GM23248 (cell line): ENCODE measurements around the gene CST11. TPM values are rescaled to one million over a fixed set of nuclear protein-coding genes. Genes with fewer than 3 reads are reported as not detected.
A peak's percentile ranks its signal among the peaks of the same experiment; 100 is the strongest.

ENCODE experiments used
- DNase-seq: peaks from one replicate; pipeline ENCODE4 v3.0.0-alpha.2; 2015
- H2AFZ ChIP-seq: fragments of 200-600 bp; sonication (generic); 2 replicates; pipeline ENCODE4 v1.6.1; 2016; ENCODE audit warnings: antibody characterized with exemption
- H3F3A ChIP-seq: fragments of 200-600 bp; sonication (generic); 2 replicates; pipeline ENCODE4 v1.6.1; 2016; ENCODE audit warnings: mild to moderate bottlenecking, antibody characterized with exemption, mixed run types; ENCODE audit not compliant: insufficient read depth
- H3K27ac ChIP-seq: fragments of 200-600 bp; sonication (generic); 2 replicates; pipeline ENCODE4 v1.5.1; 2016; ENCODE audit warnings: mild to moderate bottlenecking
- H3K27me3 ChIP-seq: fragments of 200-600 bp; sonication (generic); replicated peaks from 2 replicates; pipeline ENCODE4 v1.6.1; 2016; ENCODE audit warnings: mild to moderate bottlenecking; ENCODE audit not compliant: insufficient read depth
- H3K36me3 ChIP-seq: fragments of 200-600 bp; sonication (generic); 2 replicates; pipeline ENCODE4 v1.6.1; 2016; ENCODE audit warnings: low read depth, mild to moderate bottlenecking
- H3K4me1 ChIP-seq: fragments of 200-600 bp; sonication (generic); 2 replicates; pipeline ENCODE4 v1.6.1; 2016; ENCODE audit warnings: mild to moderate bottlenecking; ENCODE audit not compliant: insufficient read depth
- H3K4me2 ChIP-seq: fragments of 200-600 bp; sonication (generic); one replicate; pipeline ENCODE4 v1.6.1; 2016; ENCODE audit warnings: mild to moderate bottlenecking; ENCODE audit not compliant: unreplicated experiment
- H3K4me3 ChIP-seq: fragments of 200-600 bp; sonication (generic); 2 replicates; pipeline ENCODE4 v1.5.1; 2016; ENCODE audit warnings: mild to moderate bottlenecking
- H3K79me2 ChIP-seq: fragments of 200-600 bp; sonication (generic); 2 replicates; pipeline ENCODE4 v1.6.1; 2016; ENCODE audit warnings: mild to moderate bottlenecking; ENCODE audit not compliant: insufficient read depth
- H3K9ac ChIP-seq: fragments of 200-600 bp; sonication (generic); 2 replicates; pipeline ENCODE4 v1.6.1; 2016; ENCODE audit warnings: mild to moderate bottlenecking
- H3K9me2 ChIP-seq: fragments of 200-600 bp; sonication (generic); 2 replicates; pipeline ENCODE4 v1.6.1; 2016; ENCODE audit warnings: mixed run types, mild to moderate bottlenecking, moderate library complexity; ENCODE audit not compliant: insufficient read depth
- H3K9me3 ChIP-seq: fragments of 200-600 bp; sonication (generic); one replicate; pipeline ENCODE4 v1.6.1; 2017; ENCODE audit warnings: low read depth
- H4K20me1 ChIP-seq: fragments of 200-600 bp; sonication (generic); 2 replicates; pipeline ENCODE4 v1.6.0; 2016; ENCODE audit not compliant: insufficient read depth
- EZH2 ChIP-seq: fragments of 200-600 bp; sonication (generic); IDR thresholded peaks from 2 replicates; pipeline ENCODE4 v1.6.1; 2018; ENCODE audit warnings: antibody characterized with exemption, mild to moderate bottlenecking; ENCODE audit not compliant: insufficient read depth, poor library complexity, severe bottlenecking
- EZH2phosphoT487 ChIP-seq: fragments of 200-600 bp; sonication (generic); IDR thresholded peaks from 2 replicates; pipeline ENCODE4 v1.6.1; 2018; ENCODE audit warnings: antibody characterized with exemption, moderate library complexity, mild to moderate bottlenecking, low read depth; ENCODE audit not compliant: insufficient read depth
- WGBS, 2 experiments: methylation state at CpG; one replicate each; pipeline ENCODE4 v1.1.6; 2015 to 2017; ENCODE audit warnings: low lambda C conversion rate in 2 of 2, low coverage in 1 of 2; ENCODE audit errors: missing lambda C conversion rate in 2 of 2; 5-methylcytosine and 5-hydroxymethylcytosine counted together
- in situ Hi-C: fragments of 300-500 bp; cut with MboI; formaldehyde crosslinking; loops from 2 replicates; pipeline ENCODE4 v1.15.0; 2020
- polyA plus RNA-seq: library from polyadenylated mRNA; unstranded; fragments of >200 nt; fragmentation: Nextera tagmentation; extraction: Ambion mirVana; gene quantifications from 2 replicates; pipeline ENCODE4 v1.2.1, GENCODE V29; 2016
- total RNA-seq: library from RNA; depleted of rRNA; stranded (reverse); fragments of >200 nt; shearing (Covaris generic); gene quantifications from 2 replicates; pipeline ENCODE4 v1.2.3, GENCODE V29; 2014

The CST11 gene
- total and polyA plus RNA-seq, 2 experiments from 2014 or later = not detected

DNA sequence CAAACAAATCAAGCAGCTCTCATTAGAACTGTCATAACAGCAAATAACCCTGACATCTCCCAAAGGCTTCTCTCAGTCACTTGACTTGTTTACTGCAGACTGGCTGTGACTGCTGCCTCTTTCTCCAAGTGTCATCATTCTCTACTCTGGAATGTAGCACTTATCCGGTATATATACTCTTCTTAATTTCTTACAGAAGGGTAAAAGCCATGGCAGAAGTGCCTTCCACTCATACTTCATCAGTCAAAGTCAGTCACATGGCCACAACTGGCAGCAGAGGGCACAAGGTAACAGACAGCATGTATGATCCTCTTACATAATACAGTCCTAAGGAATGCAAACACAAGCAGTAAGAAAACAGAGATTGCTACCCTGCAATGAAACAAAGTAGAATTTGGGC, 40.6 kb downstream of the CST11 start:
- H3K4me1 ChIP-seq = peaks cover 28% of the 10 kb centered on the region
- H3K36me3 ChIP-seq = no peaks in the 10 kb centered on the region
- peaks cover 100% of the 10 kb centered on the region for H3K79me2 ChIP-seq
- peak overlapping the region; percentile 34 for H3K27ac ChIP-seq
- H3K9ac ChIP-seq = peak overlapping the region; percentile 18; the same call in 1 of the 2 replicates
- no peaks in the 10 kb centered on the region for H3K9me2 ChIP-seq
- H3K27me3 ChIP-seq = no peaks in the 10 kb centered on the region
- DNase-seq = peak; percentile 45
- WGBS, 2 experiments = 3 to 13% methylated on average over 1 of the region's 1 CpG
- no peak overlapping the region for H3K4me3 ChIP-seq
- no peak for TF ChIP-seq EZH2phosphoT487
- no peak for TF ChIP-seq EZH2
- in situ Hi-C loops = no loop called here
- no peak overlapping the region for H2AFZ ChIP-seq
- no peaks in the 10 kb centered on the region for H3F3A ChIP-seq
- H4K20me1 ChIP-seq = peaks cover 5% of the 10 kb centered on the region
- peak overlapping the region; percentile 43 for H3K4me2 ChIP-seq
- no peaks in the 10 kb centered on the region for H3K9me3 ChIP-seq

DNA sequence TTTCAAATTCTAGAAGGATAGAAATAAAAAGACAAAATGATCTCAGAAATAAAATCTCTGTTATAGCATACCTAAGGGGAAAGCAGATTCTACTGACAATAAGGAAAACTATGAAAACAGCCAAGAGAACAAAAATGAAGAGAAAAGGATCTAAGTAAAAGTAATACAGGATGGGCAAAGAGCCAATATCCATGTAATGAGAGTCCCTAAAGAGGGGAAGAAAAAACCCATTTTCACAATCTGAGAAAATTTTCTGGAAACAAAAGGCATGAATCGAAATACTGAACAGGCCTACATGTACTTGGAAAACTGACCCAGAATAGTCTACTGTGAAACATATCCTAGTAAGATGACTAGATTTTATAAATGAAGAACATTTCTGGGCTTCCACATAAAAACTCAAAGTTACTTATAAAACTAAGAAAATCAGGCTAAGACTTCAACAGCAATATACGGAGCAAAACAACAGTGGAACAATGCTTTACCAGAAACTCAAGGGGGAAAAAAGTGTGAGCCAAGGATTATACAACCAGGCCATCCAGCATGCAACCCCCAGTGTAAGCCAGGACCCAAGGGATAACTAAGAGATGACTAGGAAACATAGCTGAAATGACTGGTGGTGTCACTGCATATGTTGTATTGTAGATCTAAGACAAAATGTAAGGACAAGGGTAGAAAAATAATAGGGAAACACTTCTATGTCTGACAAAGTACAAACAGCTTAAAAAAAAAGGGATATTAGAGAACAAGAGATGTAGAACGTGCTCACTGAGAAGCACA, 41.6 kb downstream of the CST11 start:
- Histone ChIP-seq H3K27me3 (no peaks in the 10 kb centered on the region), H3K36me3 (no peaks in the 10 kb centered on the region), H3K79me2 (peaks cover 100% of the 10 kb centered on the region), H3K4me1 (peaks cover 26% of the 10 kb centered on the region), H4K20me1 (peaks cover 5% of the 10 kb centered on the region), H3F3A (no peaks in the 10 kb centered on the region), H3K4me3 (no peak overlapping the region), H3K9ac (peak overlapping the region; percentile 18; the same call in 1 of the 2 replicates), H3K27ac (peak overlapping the region; percentile 34), H3K9me2 (no peaks in the 10 kb centered on the region), H3K9me3 (no peaks in the 10 kb centered on the region), H3K4me2 (peak overlapping the region; percentile 9), H2AFZ (no peak overlapping the region)
- WGBS, 2 experiments = 68 to 75% methylated on average over 3 of the region's 3 CpGs
- in situ Hi-C loops = no loop called here
- TF ChIP-seq EZH2phosphoT487 (no peak), EZH2 (no peak)
- peak; percentile 26 for DNase-seq

DNA sequence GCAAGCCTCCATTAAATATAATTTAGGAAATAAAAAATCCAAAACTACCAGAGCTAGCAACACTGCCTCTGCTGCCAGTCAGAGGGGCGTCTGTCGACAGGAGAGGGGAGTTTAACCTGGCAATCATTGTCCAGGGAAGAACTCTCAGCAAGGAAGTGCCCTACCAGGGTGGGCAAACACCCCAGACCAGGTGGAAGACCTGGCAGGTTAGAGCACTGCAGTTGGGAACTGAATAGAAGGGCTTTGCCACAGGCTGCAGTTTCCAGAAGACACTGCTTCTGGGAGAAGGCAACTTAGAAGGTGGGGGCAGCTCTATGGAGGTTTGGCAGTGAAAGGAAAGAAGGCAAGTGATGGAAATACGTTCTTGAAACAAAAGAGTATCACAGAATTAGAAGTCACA, 42.9 kb downstream of the CST11 start:
- Histone ChIP-seq H2AFZ (no peak overlapping the region), H3K36me3 (no peaks in the 10 kb centered on the region), H3K27ac (no peak overlapping the region), H3K9me3 (no peaks in the 10 kb centered on the region), H3K79me2 (peaks cover 100% of the 10 kb centered on the region), H3K4me3 (no peak overlapping the region), H3K9me2 (no peaks in the 10 kb centered on the region), H3K4me1 (peaks cover 19% of the 10 kb centered on the region), H3K4me2 (no peak overlapping the region), H4K20me1 (peaks cover 5% of the 10 kb centered on the region), H3K27me3 (no peaks in the 10 kb centered on the region), H3K9ac (no peak overlapping the region), H3F3A (no peaks in the 10 kb centered on the region)
- in situ Hi-C loops = no loop called here
- WGBS, 2 experiments = 78 to 83% methylated on average over 3 of the region's 3 CpGs
- DNase-seq = no peak
- TF ChIP-seq EZH2 (no peak), EZH2phosphoT487 (no peak)

DNA sequence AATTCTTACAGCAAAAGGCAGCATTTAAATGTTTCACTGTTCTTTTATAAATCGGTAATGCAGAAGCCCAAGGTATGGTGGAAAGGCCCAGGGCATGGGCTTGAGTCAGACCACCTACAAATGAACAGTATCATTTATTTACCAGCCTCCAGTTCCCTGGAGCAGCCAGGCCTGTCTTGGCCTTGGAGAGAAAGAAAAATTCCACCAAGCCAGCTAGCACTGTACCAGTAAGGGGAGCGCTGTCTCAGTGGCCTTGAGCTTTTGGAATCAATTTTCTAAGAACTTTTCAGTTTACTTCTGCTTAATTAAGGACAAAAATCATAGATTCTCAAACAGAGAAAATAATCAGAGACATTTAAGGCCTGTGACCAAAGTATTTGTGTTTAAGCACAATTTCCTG, 43.7 kb downstream of the CST11 start:
- Histone ChIP-seq H3K4me1 (peaks cover 26% of the 10 kb centered on the region), H3K27ac (no peak overlapping the region), H4K20me1 (peaks cover 9% of the 10 kb centered on the region), H3K4me3 (no peak overlapping the region), H3K9me2 (no peaks in the 10 kb centered on the region), H3K4me2 (no peak overlapping the region), H2AFZ (no peak overlapping the region), H3K27me3 (no peaks in the 10 kb centered on the region), H3K36me3 (no peaks in the 10 kb centered on the region), H3K79me2 (peaks cover 100% of the 10 kb centered on the region), H3F3A (no peaks in the 10 kb centered on the region), H3K9me3 (no peaks in the 10 kb centered on the region), H3K9ac (no peak overlapping the region)
- in situ Hi-C loops = no loop called here
- TF ChIP-seq EZH2 (no peak), EZH2phosphoT487 (no peak)
- no peak for DNase-seq
- 100% methylated on average over 2 of the region's 2 CpGs for WGBS, 2 experiments
